Measurements from ENCODE around the gene CACNA1S. TPM values are rescaled to one million over a fixed set of nuclear protein-coding genes. Genes with fewer than 3 reads are reported as not detected.

Gene CACNA1S
- total and polyA plus RNA-seq, 4 donors = 0.16 to 0.33 (median 0.21) TPM

- Histone ChIP-seq H3K9me3 (ENCODE audit: control insufficient read depth, insufficient read depth, low read length) (no peaks in the 10 kb centered on the region), H3K4me3 (ENCODE audit: low read depth, low read length) (no peak overlapping the region), H3K27ac (ENCODE audit: low read depth, low read length) (no peak overlapping the region), H3K4me1 (ENCODE audit: control insufficient read depth, insufficient read depth, low read length) (peaks cover 17% of the 10 kb centered on the region), H3K36me3 (ENCODE audit: control insufficient read depth, insufficient read depth, low read length) (no peaks in the 10 kb centered on the region), H3K27me3 (ENCODE audit: control insufficient read depth, insufficient read depth, low read length) (no peaks in the 10 kb centered on the region)
- 100% methylated on average over 4 of the region's 4 CpGs for WGBS (ENCODE audit: insufficient coverage)
- no peak for DNase-seq (ENCODE audit: low read depth in 4 of 6, low spot score in 6 of 6)
Measured at GRCh38 chr1:201061049-201061448, 51.2 kb downstream of the CACNA1S start.

GRCh38 chr1:201060586-201060985 lies 51.6 kb downstream of the CACNA1S start:
- peaks cover 17% of the 10 kb centered on the region for H3K4me1 ChIP-seq (ENCODE audit: control insufficient read depth, insufficient read depth, low read length)
- H3K36me3 ChIP-seq (ENCODE audit: control insufficient read depth, insufficient read depth, low read length) = no peaks in the 10 kb centered on the region
- H3K4me3 ChIP-seq (ENCODE audit: low read depth, low read length) = no peak overlapping the region
- no peak for DNase-seq (ENCODE audit: low read depth in 4 of 6, low spot score in 6 of 6)
- 83% methylated on average over 2 of the region's 4 CpGs for WGBS (ENCODE audit: insufficient coverage)
- H3K27ac ChIP-seq (ENCODE audit: low read depth, low read length) = no peak overlapping the region
- H3K27me3 ChIP-seq (ENCODE audit: control insufficient read depth, insufficient read depth, low read length) = no peaks in the 10 kb centered on the region
- no peaks in the 10 kb centered on the region for H3K9me3 ChIP-seq (ENCODE audit: control insufficient read depth, insufficient read depth, low read length)

- Histone ChIP-seq H3K4me3 (ENCODE audit: low read depth, low read length) (no peak overlapping the region), H3K4me1 (ENCODE audit: control insufficient read depth, insufficient read depth, low read length) (peaks cover 17% of the 10 kb centered on the region), H3K27me3 (ENCODE audit: control insufficient read depth, insufficient read depth, low read length) (no peaks in the 10 kb centered on the region), H3K27ac (ENCODE audit: low read depth, low read length) (no peak overlapping the region), H3K36me3 (ENCODE audit: control insufficient read depth, insufficient read depth, low read length) (no peaks in the 10 kb centered on the region), H3K9me3 (ENCODE audit: control insufficient read depth, insufficient read depth, low read length) (no peaks in the 10 kb centered on the region)
- peak in 2 of 6 donors; percentile 23 to 63 for DNase-seq (ENCODE audit: low read depth in 4 of 6, low spot score in 6 of 6)
- 80% methylated on average over 2 of the region's 5 CpGs for WGBS (ENCODE audit: insufficient coverage)
Measured at GRCh38 chr1:201059871-201060555, 52.2 kb downstream of the CACNA1S start.

GRCh38 chr1:201059401-201059800 lies 52.8 kb downstream of the CACNA1S start:
- Histone ChIP-seq H3K9me3 (ENCODE audit: control insufficient read depth, insufficient read depth, low read length) (no peaks in the 10 kb centered on the region), H3K36me3 (ENCODE audit: control insufficient read depth, insufficient read depth, low read length) (no peaks in the 10 kb centered on the region), H3K4me3 (ENCODE audit: low read depth, low read length) (no peak overlapping the region), H3K27me3 (ENCODE audit: control insufficient read depth, insufficient read depth, low read length) (no peaks in the 10 kb centered on the region), H3K27ac (ENCODE audit: low read depth, low read length) (no peak overlapping the region), H3K4me1 (ENCODE audit: control insufficient read depth, insufficient read depth, low read length) (peaks cover 18% of the 10 kb centered on the region)
- 56% methylated on average over 2 of the region's 3 CpGs for WGBS (ENCODE audit: insufficient coverage)
- DNase-seq (ENCODE audit: low read depth in 4 of 6, low spot score in 6 of 6) = no peak

- Histone ChIP-seq H3K36me3 (ENCODE audit: control insufficient read depth, insufficient read depth, low read length) (no peaks in the 10 kb centered on the region), H3K4me3 (ENCODE audit: low read depth, low read length) (no peak overlapping the region), H3K4me1 (ENCODE audit: control insufficient read depth, insufficient read depth, low read length) (peaks cover 21% of the 10 kb centered on the region), H3K27me3 (ENCODE audit: control insufficient read depth, insufficient read depth, low read length) (no peaks in the 10 kb centered on the region), H3K27ac (ENCODE audit: low read depth, low read length) (no peak overlapping the region), H3K9me3 (ENCODE audit: control insufficient read depth, insufficient read depth, low read length) (no peaks in the 10 kb centered on the region)
- peak in 2 of 6 donors; percentile 42 to 63 for DNase-seq (ENCODE audit: low read depth in 4 of 6, low spot score in 6 of 6)
- WGBS (ENCODE audit: insufficient coverage) = 20% methylated on average over 5 of the region's 10 CpGs
Measured at GRCh38 chr1:201054091-201054543, 58.1 kb downstream of the CACNA1S start.

GRCh38 chr1:201053155-201053860 lies 58.9 kb downstream of the CACNA1S start:
- no peak for DNase-seq (ENCODE audit: low read depth in 4 of 6, low spot score in 6 of 6)
- H3K4me3 ChIP-seq (ENCODE audit: low read depth, low read length) = no peak overlapping the region
- no peaks in the 10 kb centered on the region for H3K27me3 ChIP-seq (ENCODE audit: control insufficient read depth, insufficient read depth, low read length)
- no peak overlapping the region for H3K27ac ChIP-seq (ENCODE audit: low read depth, low read length)
- H3K36me3 ChIP-seq (ENCODE audit: control insufficient read depth, insufficient read depth, low read length) = no peaks in the 10 kb centered on the region
- H3K4me1 ChIP-seq (ENCODE audit: control insufficient read depth, insufficient read depth, low read length) = peaks cover 21% of the 10 kb centered on the region
- H3K9me3 ChIP-seq (ENCODE audit: control insufficient read depth, insufficient read depth, low read length) = no peaks in the 10 kb centered on the region
- 91% methylated on average over 22 of the region's 22 CpGs for WGBS (ENCODE audit: insufficient coverage)

- Histone ChIP-seq H3K36me3 (ENCODE audit: control insufficient read depth, insufficient read depth, low read length) (no peaks in the 10 kb centered on the region), H3K27ac (ENCODE audit: low read depth, low read length) (no peak overlapping the region), H3K9me3 (ENCODE audit: control insufficient read depth, insufficient read depth, low read length) (no peaks in the 10 kb centered on the region), H3K4me3 (ENCODE audit: low read depth, low read length) (no peak overlapping the region), H3K27me3 (ENCODE audit: control insufficient read depth, insufficient read depth, low read length) (no peaks in the 10 kb centered on the region), H3K4me1 (ENCODE audit: control insufficient read depth, insufficient read depth, low read length) (peaks cover 21% of the 10 kb centered on the region)
- DNase-seq (ENCODE audit: low read depth in 4 of 6, low spot score in 6 of 6) = no peak
- 82% methylated on average over 2 of the region's 2 CpGs for WGBS (ENCODE audit: insufficient coverage)
Measured at GRCh38 chr1:201051399-201051798, 60.8 kb downstream of the CACNA1S start.

GRCh38 chr1:201050515-201051277 lies 61.5 kb downstream of the CACNA1S start:
- Histone ChIP-seq H3K9me3 (ENCODE audit: control insufficient read depth, insufficient read depth, low read length) (no peaks in the 10 kb centered on the region), H3K36me3 (ENCODE audit: control insufficient read depth, insufficient read depth, low read length) (no peaks in the 10 kb centered on the region), H3K27ac (ENCODE audit: low read depth, low read length) (no peak overlapping the region), H3K27me3 (ENCODE audit: control insufficient read depth, insufficient read depth, low read length) (no peaks in the 10 kb centered on the region), H3K4me3 (ENCODE audit: low read depth, low read length) (no peak overlapping the region), H3K4me1 (ENCODE audit: control insufficient read depth, insufficient read depth, low read length) (peaks cover 17% of the 10 kb centered on the region)
- 86% methylated on average over 4 of the region's 5 CpGs for WGBS (ENCODE audit: insufficient coverage)
- no peak for DNase-seq (ENCODE audit: low read depth in 4 of 6, low spot score in 6 of 6)

- H3K36me3 ChIP-seq (ENCODE audit: control insufficient read depth, insufficient read depth, low read length) = no peaks in the 10 kb centered on the region
- DNase-seq (ENCODE audit: low read depth in 4 of 6, low spot score in 6 of 6) = no peak
- no peaks in the 10 kb centered on the region for H3K9me3 ChIP-seq (ENCODE audit: control insufficient read depth, insufficient read depth, low read length)
- no peak overlapping the region for H3K4me3 ChIP-seq (ENCODE audit: low read depth, low read length)
- H3K27me3 ChIP-seq (ENCODE audit: control insufficient read depth, insufficient read depth, low read length) = no peaks in the 10 kb centered on the region
- WGBS (ENCODE audit: insufficient coverage) = 75% methylated on average over 2 of the region's 5 CpGs
- peaks cover 16% of the 10 kb centered on the region for H3K4me1 ChIP-seq (ENCODE audit: control insufficient read depth, insufficient read depth, low read length)
- H3K27ac ChIP-seq (ENCODE audit: low read depth, low read length) = no peak overlapping the region
Measured at GRCh38 chr1:201049248-201049831, 62.9 kb downstream of the CACNA1S start.

All from spinal cord (tissue), 10 donors.